MCF 10A (cell line): Measurements from ENCODE around the gene RPRD1A. TPM values are rescaled to one million over a fixed set of nuclear protein-coding genes. Genes with fewer than 3 reads are reported as not detected.
A peak's percentile ranks its signal among the peaks of the same experiment; 100 is the strongest.
"Not testable (repeated sequence)": the region's sequence is repeated elsewhere in the genome, so short reads cannot be mapped to it uniquely, and the experiment has no call there.

ENCODE experiments used
- Bru-seq: library from RNA; stranded (reverse); fragments of 400-500 nt; gene quantifications from one replicate; lab custom pipeline; 2021; lab: Mats Ljungman, UMichigan
- BruChase-seq, 2 experiments: library from RNA; stranded (reverse); fragments of 400-500 nt; gene quantifications; one replicate each; lab custom pipeline; 2021; lab: Mats Ljungman, UMichigan
- BruUV-seq: library from RNA; stranded (reverse); fragments of 400-500 nt; replicated peaks from 2 replicates; lab custom pipeline; 2021; lab: Mats Ljungman, UMichigan
- CTCF ChIA-PET: fragments of 300-600 bp; sonication (Branson Sonifier 250); formaldehyde crosslinking; extraction: SDS; loops from one replicate; lab custom pipeline; 2021; ENCODE audit warnings: antibody characterized with exemption, inconsistent platforms; lab: Yijun Ruan, JAX
- POLR2A ChIA-PET: fragments of 300-600, 350-650 bp; sonication (Branson Sonifier 250); formaldehyde crosslinking; extraction: SDS; loops from one replicate; lab custom pipeline; 2020; ENCODE audit warnings: antibody characterized with exemption, inconsistent platforms; lab: Yijun Ruan, JAX
- DNase-seq: peaks from one replicate; pipeline ENCODE4 v3.0.0-alpha.2; 2018; ENCODE audit not compliant: unreplicated experiment
- H3K27ac Mint-ChIP-seq: one replicate; pipeline ENCODE4 v1.8.0; 2022; ENCODE audit warnings: mild to moderate bottlenecking, low read depth, mixed read lengths; ENCODE audit not compliant: unreplicated experiment
- H3K27me3 Mint-ChIP-seq: one replicate; pipeline ENCODE4 v1.8.0; 2022; ENCODE audit warnings: mixed read lengths; ENCODE audit not compliant: insufficient read depth, unreplicated experiment
- H3K36me3 Mint-ChIP-seq: one replicate; pipeline ENCODE4 v1.8.0; 2022; ENCODE audit warnings: mild to moderate bottlenecking, moderate library complexity, mixed read lengths; ENCODE audit not compliant: insufficient read depth, unreplicated experiment
- H3K4me1 Mint-ChIP-seq: one replicate; pipeline ENCODE4 v1.8.0; 2022; ENCODE audit warnings: mixed read lengths; ENCODE audit not compliant: insufficient read depth, unreplicated experiment
- H3K4me3 Mint-ChIP-seq: one replicate; pipeline ENCODE4 v1.8.0; 2022; ENCODE audit warnings: mild to moderate bottlenecking, moderate library complexity, mixed read lengths; ENCODE audit not compliant: unreplicated experiment
- H3K9me3 Mint-ChIP-seq: one replicate; pipeline ENCODE4 v1.8.0; 2022; ENCODE audit warnings: mixed read lengths; ENCODE audit not compliant: unreplicated experiment
- CTCF ChIP-seq: fragments of 200-600 bp; IDR thresholded peaks from one replicate; pipeline ENCODE4 v1.8.0; 2022; ENCODE audit warnings: antibody characterized with exemption, mild to moderate bottlenecking; ENCODE audit not compliant: unreplicated experiment
- intact Hi-C: fragments of 100-400 bp; cut with micrococcal nuclease; formaldehyde crosslinking; loops from 2 replicates; pipeline ENCODE4 v1.14.1; 2022
- long read RNA-seq: library from polyadenylated mRNA; stranded (forward); transcript quantifications from one replicate; pipeline ENCODE4 v2.0.0, GENCODE V29; 2022
- total RNA-seq: library from RNA; stranded (reverse); gene quantifications from 2 replicates; pipeline ENCODE4 v1.2.3, GENCODE V29; 2022

Gene RPRD1A, protein sequence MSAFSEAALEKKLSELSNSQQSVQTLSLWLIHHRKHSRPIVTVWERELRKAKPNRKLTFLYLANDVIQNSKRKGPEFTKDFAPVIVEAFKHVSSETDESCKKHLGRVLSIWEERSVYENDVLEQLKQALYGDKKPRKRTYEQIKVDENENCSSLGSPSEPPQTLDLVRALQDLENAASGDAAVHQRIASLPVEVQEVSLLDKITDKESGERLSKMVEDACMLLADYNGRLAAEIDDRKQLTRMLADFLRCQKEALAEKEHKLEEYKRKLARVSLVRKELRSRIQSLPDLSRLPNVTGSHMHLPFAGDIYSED
- total RNA-seq, result 89.1 and 116 TPM in 2 replicates
- Bru-seq, nascent RNA, result percentile 92 among the genes with signal in this experiment
- percentile 92 among the genes with signal in this experiment for BruChase-seq, experiment 1, labeled RNA remaining after a 6-hour chase
- BruChase-seq, experiment 2, labeled RNA remaining after a 2-hour chase, result percentile 87 among the genes with signal in this experiment
- long read RNA-seq, full-length matches to known transcripts, result 180 of 587 reads
- long read RNA-seq, partial matches to known transcripts, result 5 of 587 reads
- long read RNA-seq, other reads (novel, unspliced or antisense), result 402 of 587 reads

DNA sequence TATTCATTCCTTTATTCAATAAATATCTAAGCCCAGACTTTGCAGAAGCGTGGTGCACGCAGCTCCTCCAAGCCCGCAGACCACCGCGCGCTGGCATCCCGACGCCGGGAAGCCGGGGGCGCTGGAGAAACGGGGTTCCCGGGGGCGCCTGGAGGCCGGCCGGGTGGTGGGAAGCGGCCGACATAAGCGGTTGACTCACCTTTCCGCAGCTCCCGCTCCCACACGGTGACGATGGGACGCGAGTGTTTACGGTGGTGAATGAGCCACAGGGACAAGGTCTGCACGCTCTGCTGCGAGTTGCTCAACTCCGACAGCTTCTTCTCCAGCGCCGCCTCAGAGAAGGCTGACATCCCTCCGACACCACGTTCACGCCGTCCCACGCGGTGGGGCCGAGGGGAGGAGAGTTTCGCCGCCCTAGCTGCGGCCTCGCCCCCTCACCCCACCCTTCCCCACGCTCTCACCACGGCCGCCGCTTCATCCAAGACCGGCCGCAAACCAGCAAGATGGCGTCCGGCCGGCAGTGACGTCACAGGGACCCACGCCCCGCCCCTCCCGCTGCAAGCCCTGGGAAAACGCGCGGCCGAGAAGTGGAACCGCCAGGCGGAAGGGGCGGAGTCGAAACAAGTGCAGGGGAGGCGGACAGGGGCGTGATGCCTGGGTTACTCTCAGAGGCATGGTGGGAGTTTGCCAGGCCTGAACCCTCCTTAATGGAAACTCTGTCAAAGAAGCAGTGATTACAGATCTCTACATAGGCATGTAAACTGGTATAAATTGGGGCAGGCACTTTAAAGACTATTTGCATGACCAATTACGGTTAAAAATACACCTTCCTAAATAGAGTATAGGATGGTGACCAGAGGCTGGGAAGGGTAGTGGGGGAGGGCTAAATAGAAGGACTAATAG lies at the start of gene RPRD1A:
Gene RPRD1A (minus strand): TSS at position 505 of the 903 bp plus-strand sequence. CDS start 155 bp downstream, at position 350.
- CTCF ChIA-PET, result interaction anchor here (0.7 to 1.2 kb wide), 2 partner anchors 49 to 50 kb away, joined by 3 to 5 read pairs; no protein-coding TSS in a partner anchor
- Mint-ChIP-seq H3K27ac (peak within 1 kb of the TSS; percentile 92), H3K4me1 (peaks cover 12% of the 10 kb centered on the region), H3K9me3 (no peaks in the 10 kb centered on the region), H3K27me3 (no peaks in the 10 kb centered on the region), H3K36me3 (peaks cover 5% of the 10 kb centered on the region), H3K4me3 (peak within 1 kb of the TSS; percentile 91)
- POLR2A ChIA-PET, result interaction anchor here (0.6 to 3.7 kb wide), 25 partner anchors 9 to 777 kb away, joined by 3 to 44 read pairs (median 4); partner anchors contain the start of genes ELP2, MOCOS, SLC39A6 and ZSCAN30
- DNase-seq, result peak; percentile 94
- TSS peak; percentile 55 for BruUV-seq
- intact Hi-C loops, result no loop called here
- no peak for TF ChIP-seq CTCF

GRCh38 chr18:36116771-36117170 lies 49.4 kb upstream of the RPRD1A start:
- intact Hi-C loops, BruUV-seq: not testable (repeated sequence)

DNA sequence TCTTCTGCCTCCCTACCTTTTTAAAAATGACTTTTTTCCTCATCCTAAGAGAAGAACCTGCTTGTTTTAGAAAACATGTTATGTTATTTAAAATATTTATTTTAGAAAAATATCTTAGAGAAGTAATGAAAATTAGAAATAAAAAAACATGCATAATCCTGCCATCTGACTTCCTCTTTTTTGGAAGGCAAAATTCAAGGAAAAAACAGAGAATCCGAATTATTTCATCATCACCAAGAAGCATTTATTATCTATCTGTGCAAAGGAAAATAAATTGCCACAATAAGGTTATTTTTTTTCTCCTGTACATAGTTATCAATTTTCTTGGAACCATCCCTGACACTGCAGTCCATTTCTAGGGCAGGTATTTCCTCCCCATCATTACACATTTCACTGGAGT lies 47.4 kb upstream of the RPRD1A start:
- no peaks in the 10 kb centered on the region for H3K4me1 Mint-ChIP-seq
- H3K4me3 Mint-ChIP-seq, result no peak overlapping the region
- DNase-seq, result no peak
- no peak overlapping the region for H3K27ac Mint-ChIP-seq
- H3K9me3 Mint-ChIP-seq, result no peaks in the 10 kb centered on the region
- H3K36me3 Mint-ChIP-seq, result peaks cover 87% of the 10 kb centered on the region
- no peak for TF ChIP-seq CTCF
- H3K27me3 Mint-ChIP-seq, result no peaks in the 10 kb centered on the region
- ChIA-PET POLR2A (interaction anchor here (1.8 kb wide), 1 partner anchor 15 kb away, joined by 4 read pairs; the partner anchor contains the start of genes ELP2 and SLC39A6), CTCF (interaction anchor here (0.6 kb wide), 1 partner anchor 109 kb away, joined by 3 read pairs; no protein-coding TSS in a partner anchor)
- BruUV-seq, result no TSS peak
- intact Hi-C loops, result no loop called here

More at GRCh38 chr18:36116771-36117170, 49.4 kb upstream of the RPRD1A start:
- POLR2A ChIA-PET, result interaction anchor here (0.6 to 3.1 kb wide), 3 partner anchors 8 to 783 kb away, joined by 3 to 21 read pairs (median 5); partner anchors contain the start of genes ELP2 and SLC39A6
- CTCF ChIA-PET, H3K9me3 Mint-ChIP-seq, H3K27ac Mint-ChIP-seq, H3K4me1 Mint-ChIP-seq, H3K4me3 Mint-ChIP-seq, H3K27me3 Mint-ChIP-seq, DNase-seq: not testable (repeated sequence)
- peaks cover 84% of the 10 kb centered on the region for H3K36me3 Mint-ChIP-seq

DNA sequence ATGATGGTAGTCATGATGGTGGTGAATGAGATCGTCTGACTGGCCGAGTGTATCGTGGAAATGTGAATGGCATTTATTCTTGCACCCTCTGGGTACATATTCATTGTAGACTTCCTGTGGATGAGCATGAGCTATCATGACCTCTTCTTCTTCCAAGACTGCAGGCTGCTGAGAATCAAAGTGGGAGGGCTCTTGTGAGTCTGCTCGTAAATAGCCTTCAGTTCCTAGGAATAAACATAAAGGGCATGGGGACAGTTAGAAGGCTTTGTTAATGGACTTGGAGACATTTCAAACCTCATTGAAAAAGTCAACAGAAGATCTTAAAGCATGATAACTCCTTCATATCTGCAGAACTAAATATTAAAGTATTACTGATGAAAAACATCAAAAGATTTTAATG lies 46.9 kb upstream of the RPRD1A start:
- peaks cover 87% of the 10 kb centered on the region for H3K36me3 Mint-ChIP-seq
- DNase-seq, result no peak
- BruUV-seq, result no TSS peak
- intact Hi-C loops, result no loop called here
- H3K27me3 Mint-ChIP-seq, result no peaks in the 10 kb centered on the region
- H3K9me3 Mint-ChIP-seq, result no peaks in the 10 kb centered on the region
- H3K4me3 Mint-ChIP-seq, result no peak overlapping the region
- TF ChIP-seq CTCF, result no peak
- H3K4me1 Mint-ChIP-seq, result no peaks in the 10 kb centered on the region
- no peak overlapping the region for H3K27ac Mint-ChIP-seq
- POLR2A ChIA-PET, result interaction anchor here (1.8 kb wide), 1 partner anchor 15 kb away, joined by 4 read pairs; the partner anchor contains the start of genes ELP2 and SLC39A6
- CTCF ChIA-PET, result interaction anchor here (0.6 to 1.3 kb wide), 2 partner anchors 96 to 108 kb away, joined by 3 to 7 read pairs; no protein-coding TSS in a partner anchor
